ENCODE data around the gene AK3.
A peak's percentile ranks its signal among the peaks of the same experiment; 100 is the strongest.

Gene AK3

GRCh38 chr9:4746278-4747030 is 5.5 kb upstream of the AK3 start:
- no peak for DNase-seq

GRCh38 chr9:4743131-4743875 is 2.3 kb upstream of the AK3 start:
- DNase-seq = no peak

- no peak for DNase-seq
Observed at GRCh38 chr9:4742246-4742645, 1.2 kb upstream of the AK3 start.

- DNase-seq = peak; percentile 29
Observed at GRCh38 chr9:4741365-4742089, 525 bp upstream of the AK3 start.

- DNase-seq = no peak
Observed at GRCh38 chr9:4740388-4740637, 689 bp downstream of the AK3 start.

GRCh38 chr9:4739587-4740387 is 1.2 kb downstream of the AK3 start:
- DNase-seq = no peak

- no peak for DNase-seq
Observed at GRCh38 chr9:4738866-4739586, 2.0 kb downstream of the AK3 start.

GRCh38 chr9:4734150-4734549 is 6.9 kb downstream of the AK3 start:
- no peak for DNase-seq

GRCh38 chr9:4732890-4733289 is 8.1 kb downstream of the AK3 start:
- no peak for DNase-seq

- no peak for DNase-seq
Observed at GRCh38 chr9:4727593-4727992, 13.4 kb downstream of the AK3 start.

GRCh38 chr9:4725706-4726442 is 15.1 kb downstream of the AK3 start:
- no peak for DNase-seq

- DNase-seq = no peak
Observed at GRCh38 chr9:4721736-4722135, 19.3 kb downstream of the AK3 start.

GRCh38 chr9:4718911-4719310 is 22.1 kb downstream of the AK3 start:
- no peak for DNase-seq

GRCh38 chr9:4717815-4718214 is 23.2 kb downstream of the AK3 start:
- DNase-seq = no peak

GRCh38 chr9:4716163-4716562 is 24.8 kb downstream of the AK3 start:
- no peak for DNase-seq

- DNase-seq = no peak
Observed at GRCh38 chr9:4714266-4715016, 26.6 kb downstream of the AK3 start.

- DNase-seq = no peak
Observed at GRCh38 chr9:4713849-4714248, 27.2 kb downstream of the AK3 start.

GRCh38 chr9:4709380-4709779 is 31.6 kb downstream of the AK3 start:
- no peak for DNase-seq

GRCh38 chr9:4706971-4707622 is 33.9 kb downstream of the AK3 start:
- DNase-seq = no peak

- no peak for DNase-seq
Observed at GRCh38 chr9:4706021-4706420, 35.0 kb downstream of the AK3 start.

- DNase-seq = no peak
Observed at GRCh38 chr9:4704129-4704528, 36.9 kb downstream of the AK3 start.

Measured in CD4-positive, alpha-beta T cell treated with Interleukin-17A for 4 hours (primary cell).